Loucy (cell line): Measurements from ENCODE around the gene MRPL36.

Experiments used
- H2AFZ ChIP-seq: fragments of 200-600 bp; sonication (generic); 2 replicates; pipeline ENCODE4 v1.6.0; 2016; ENCODE audit warnings: antibody characterized with exemption, mild to moderate bottlenecking, low read length, moderate library complexity
- H3F3A ChIP-seq: fragments of 200-600 bp; 2 replicates; pipeline ENCODE4 v1.6.0; 2016; ENCODE audit warnings: antibody characterized with exemption, low read depth, mild to moderate bottlenecking
- H3K27me3 ChIP-seq: fragments of 200-600 bp; sonication (generic); 2 replicates; pipeline ENCODE4 v1.6.1; 2014; ENCODE audit warnings: low read length, mild to moderate bottlenecking; ENCODE audit not compliant: insufficient read depth, poor library complexity, severe bottlenecking
- H3K36me3 ChIP-seq: fragments of 200-600 bp; sonication (generic); 2 replicates; pipeline ENCODE4 v1.6.1; 2016; ENCODE audit warnings: low read length; ENCODE audit not compliant: insufficient read depth
- H3K4me1 ChIP-seq: fragments of 200-600 bp; sonication (generic); 2 replicates; pipeline ENCODE4 v1.5.1; 2014; ENCODE audit warnings: low read length, mild to moderate bottlenecking; ENCODE audit not compliant: insufficient read depth, poor library complexity, severe bottlenecking
- H3K4me2 ChIP-seq: fragments of 200-600 bp; sonication (generic); 2 replicates; pipeline ENCODE4 v1.6.0; 2014; ENCODE audit warnings: antibody characterized with exemption, low read length, low read depth, mild to moderate bottlenecking; ENCODE audit not compliant: poor library complexity, severe bottlenecking
- H3K4me3 ChIP-seq: fragments of 200-600 bp; sonication (generic); 2 replicates; pipeline ENCODE4 v1.5.1; 2014; ENCODE audit warnings: low read length, mild to moderate bottlenecking, mixed read lengths; ENCODE audit not compliant: poor library complexity, severe bottlenecking
- H3K79me2 ChIP-seq: fragments of 200-600 bp; sonication (generic); 2 replicates; pipeline ENCODE4 v1.6.1; 2014; ENCODE audit warnings: low read length; ENCODE audit not compliant: insufficient read depth
- H3K9ac ChIP-seq: fragments of 200-600 bp; sonication (generic); 2 replicates; pipeline ENCODE4 v1.6.0; 2014; ENCODE audit warnings: mild to moderate bottlenecking, low read depth, low read length, moderate library complexity; ENCODE audit not compliant: poor library complexity, severe bottlenecking
- H3K9me2 ChIP-seq: fragments of 200-600 bp; sonication (generic); replicated peaks from 2 replicates; pipeline ENCODE4 v1.6.1; 2016; ENCODE audit warnings: low read depth, low read length, mixed read lengths
- H3K9me3 ChIP-seq: fragments of 200-600 bp; sonication (generic); 2 replicates; pipeline ENCODE4 v1.6.1; 2014; ENCODE audit warnings: mild to moderate bottlenecking, antibody characterized with exemption, low read length, low read depth; ENCODE audit not compliant: insufficient read depth
- H4K20me1 ChIP-seq: fragments of 200-600 bp; sonication (generic); 2 replicates; pipeline ENCODE4 v1.6.0; 2014; ENCODE audit warnings: antibody characterized with exemption, low read length, mild to moderate bottlenecking; ENCODE audit not compliant: insufficient read depth, poor library complexity, severe bottlenecking
- EZH2phosphoT487 ChIP-seq: fragments of 200-600 bp; IDR thresholded peaks from 2 replicates; pipeline ENCODE4 v1.6.1; 2018; ENCODE audit warnings: antibody characterized with exemption, mild to moderate bottlenecking, moderate library complexity, borderline replicate concordance
- TF ChIP-seq, protein P1 (sequence below): fragments of 200-600 bp; sonication (generic); conservative IDR thresholded peaks from 2 replicates; pipeline ENCODE4 v1.5.1; 2014; ENCODE audit warnings: mild to moderate bottlenecking, antibody characterized with exemption, low read length

The MRPL36 gene

DNA sequence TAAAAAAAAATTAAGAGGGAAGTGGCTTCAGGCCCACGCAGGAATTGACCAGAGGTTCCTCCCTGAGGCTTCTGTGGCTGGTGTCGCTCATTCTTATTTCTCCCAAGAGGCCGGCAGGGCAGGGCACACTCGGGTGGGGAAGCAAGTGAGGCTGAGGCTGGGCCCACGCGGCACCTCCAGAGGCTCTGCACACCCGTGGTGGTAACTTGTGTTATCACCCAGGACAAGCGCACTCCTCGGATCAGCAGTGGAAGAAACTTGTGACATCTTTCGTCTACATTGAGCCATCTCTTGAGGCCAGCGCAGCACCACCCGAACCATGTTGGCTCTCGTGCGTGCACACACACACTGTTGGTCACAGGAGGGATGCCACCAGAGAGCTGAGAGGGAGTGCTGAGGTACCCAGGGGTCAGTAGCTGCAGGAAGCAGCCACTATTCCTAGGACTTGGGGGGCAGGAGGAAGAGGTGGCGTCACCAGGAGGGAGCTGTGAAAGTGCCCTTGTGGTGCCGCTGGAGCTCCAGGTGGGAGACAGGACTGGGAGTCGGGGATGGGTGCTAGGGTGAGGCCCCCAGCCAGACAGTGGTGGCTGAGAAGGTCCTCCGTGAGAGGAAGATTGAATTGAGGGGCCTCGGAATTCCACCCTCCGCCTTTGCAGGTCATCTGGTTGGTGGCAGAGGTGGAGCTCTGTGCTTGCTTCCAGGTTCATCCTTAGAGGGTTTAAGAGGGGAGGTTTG is 8.0 kb upstream of the MRPL36 start:
- H3K9ac ChIP-seq: no peak overlapping the region
- no peak overlapping the region for H2AFZ ChIP-seq
- no peaks in the 10 kb centered on the region for H3K9me3 ChIP-seq
- peaks cover 80% of the 10 kb centered on the region for H3K36me3 ChIP-seq
- peaks cover 20% of the 10 kb centered on the region for H4K20me1 ChIP-seq
- no peaks in the 10 kb centered on the region for H3K27me3 ChIP-seq
- H3F3A ChIP-seq: no peaks in the 10 kb centered on the region
- peaks cover 12% of the 10 kb centered on the region for H3K4me1 ChIP-seq
- no peak overlapping the region for H3K4me3 ChIP-seq
- no peak overlapping the region for H3K4me2 ChIP-seq
- no peaks in the 10 kb centered on the region for H3K9me2 ChIP-seq
- TF ChIP-seq, protein P1, sequence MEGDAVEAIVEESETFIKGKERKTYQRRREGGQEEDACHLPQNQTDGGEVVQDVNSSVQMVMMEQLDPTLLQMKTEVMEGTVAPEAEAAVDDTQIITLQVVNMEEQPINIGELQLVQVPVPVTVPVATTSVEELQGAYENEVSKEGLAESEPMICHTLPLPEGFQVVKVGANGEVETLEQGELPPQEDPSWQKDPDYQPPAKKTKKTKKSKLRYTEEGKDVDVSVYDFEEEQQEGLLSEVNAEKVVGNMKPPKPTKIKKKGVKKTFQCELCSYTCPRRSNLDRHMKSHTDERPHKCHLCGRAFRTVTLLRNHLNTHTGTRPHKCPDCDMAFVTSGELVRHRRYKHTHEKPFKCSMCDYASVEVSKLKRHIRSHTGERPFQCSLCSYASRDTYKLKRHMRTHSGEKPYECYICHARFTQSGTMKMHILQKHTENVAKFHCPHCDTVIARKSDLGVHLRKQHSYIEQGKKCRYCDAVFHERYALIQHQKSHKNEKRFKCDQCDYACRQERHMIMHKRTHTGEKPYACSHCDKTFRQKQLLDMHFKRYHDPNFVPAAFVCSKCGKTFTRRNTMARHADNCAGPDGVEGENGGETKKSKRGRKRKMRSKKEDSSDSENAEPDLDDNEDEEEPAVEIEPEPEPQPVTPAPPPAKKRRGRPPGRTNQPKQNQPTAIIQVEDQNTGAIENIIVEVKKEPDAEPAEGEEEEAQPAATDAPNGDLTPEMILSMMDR: no peak
- TF ChIP-seq EZH2phosphoT487: no peak
- H3K79me2 ChIP-seq: peaks cover 85% of the 10 kb centered on the region

DNA sequence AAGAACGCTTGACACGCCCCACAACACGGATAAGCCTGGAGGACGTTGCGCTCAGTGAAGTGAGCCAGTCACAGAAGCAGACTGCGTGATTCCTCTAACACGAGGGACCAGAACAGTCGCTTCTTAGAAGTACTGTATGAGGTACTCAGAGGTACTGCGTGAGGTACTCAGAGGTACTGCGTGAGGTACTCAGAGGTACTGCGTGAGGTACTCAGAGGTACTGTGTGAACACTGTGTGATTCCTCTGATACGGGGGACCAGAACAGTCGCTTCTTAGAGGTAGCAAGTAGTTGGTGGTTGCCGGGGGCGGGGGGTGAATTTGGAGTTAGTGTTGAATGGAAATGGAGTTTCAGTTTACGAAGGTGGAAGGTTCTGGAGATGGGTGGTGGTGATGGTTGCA is 7.3 kb upstream of the MRPL36 start:
- H3K79me2 ChIP-seq: peaks cover 87% of the 10 kb centered on the region
- no peaks in the 10 kb centered on the region for H3K9me2 ChIP-seq
- H3K4me3 ChIP-seq: no peak overlapping the region
- no peak for TF ChIP-seq EZH2phosphoT487
- TF ChIP-seq, protein P1: no peak
- H3K27me3 ChIP-seq: no peaks in the 10 kb centered on the region
- H3K4me2 ChIP-seq: no peak overlapping the region
- no peaks in the 10 kb centered on the region for H3F3A ChIP-seq
- peaks cover 27% of the 10 kb centered on the region for H4K20me1 ChIP-seq
- H3K9ac ChIP-seq: no peak overlapping the region
- peaks cover 15% of the 10 kb centered on the region for H3K4me1 ChIP-seq
- no peaks in the 10 kb centered on the region for H3K9me3 ChIP-seq
- H3K36me3 ChIP-seq: peaks cover 75% of the 10 kb centered on the region
- no peak overlapping the region for H2AFZ ChIP-seq

DNA sequence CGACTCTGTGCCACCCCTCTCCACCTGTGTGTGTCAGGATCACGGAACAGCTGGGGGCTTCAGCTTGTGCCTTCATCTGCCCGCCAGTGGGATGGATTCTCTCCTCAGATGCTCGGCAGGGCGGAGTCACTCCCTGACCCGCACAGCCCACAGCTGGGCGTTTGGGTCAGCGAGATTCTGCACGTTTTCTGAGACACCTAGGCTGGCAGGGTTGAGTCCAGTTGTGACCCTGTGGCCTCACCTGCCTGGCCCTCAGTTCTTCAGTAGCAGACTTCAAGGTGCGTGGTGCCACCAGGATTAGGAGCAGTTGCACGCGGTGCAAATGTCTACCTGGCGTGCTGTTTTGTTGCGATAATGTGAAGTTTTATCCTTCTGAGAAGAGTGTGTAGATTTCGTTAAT is 6.6 kb upstream of the MRPL36 start:
- Histone ChIP-seq H3K4me3 (no peak overlapping the region), H3K79me2 (peaks cover 95% of the 10 kb centered on the region), H3F3A (no peaks in the 10 kb centered on the region), H3K9me3 (no peaks in the 10 kb centered on the region), H3K4me1 (peaks cover 15% of the 10 kb centered on the region), H4K20me1 (peaks cover 28% of the 10 kb centered on the region), H3K27me3 (no peaks in the 10 kb centered on the region), H2AFZ (no peak overlapping the region), H3K9ac (no peak overlapping the region), H3K9me2 (no peaks in the 10 kb centered on the region), H3K4me2 (no peak overlapping the region), H3K36me3 (peaks cover 69% of the 10 kb centered on the region)
- TF ChIP-seq, protein P1: no peak
- no peak for TF ChIP-seq EZH2phosphoT487
